ENCODE measurements around the gene UBA7. TPM values are rescaled to one million over a fixed set of nuclear protein-coding genes. Genes with fewer than 3 reads are reported as not detected.

Gene UBA7
- total and polyA plus RNA-seq, 2 of the 13 experiments (the other 11 are each of a cell fraction or from before 2014, with no cell fraction given), result 9.5 to 16.5 TPM

- TF ChIP-seq HNF1A (IDR thresholded peaks at IDR 0.05; ENCODE audit: low read depth) (no peak), HNF1A (CRISPR knock-in tag; IDR thresholded peaks at IDR 0.05; ENCODE audit: borderline replicate concordance) (0 out of 2 replicates have a peak, but pooled peaks have one; percentile 27), ARID3A (IDR thresholded peaks at IDR 0.05; ENCODE audit: low read depth, low read length) (no peak), HMGXB3 (CRISPR knock-in tag; IDR thresholded peaks at IDR 0.05; ENCODE audit: borderline replicate concordance) (peak; percentile 98), KLF16 (CRISPR knock-in tag; IDR thresholded peaks at IDR 0.05) (peak in 1 of 2 experiments; percentile 41; a peak in 3 of 4 replicates), ZNF235 (CRISPR knock-in tag; IDR thresholded peaks at IDR 0.05; ENCODE audit: borderline replicate concordance) (no peak), RBFOX2 (IDR thresholded peaks at IDR 0.05; ENCODE audit: low read depth, low read length) (peak; percentile 88), KAT8 (CRISPR knock-in tag; IDR thresholded peaks at IDR 0.05) (peak; percentile 76), KMT2A (CRISPR knock-in tag; IDR thresholded peaks at IDR 0.05) (peak; percentile 84), SMARCE1 (IDR thresholded peaks at IDR 0.05; ENCODE audit: borderline replicate concordance) (no peak), ELF4 (CRISPR knock-in tag; IDR thresholded peaks at IDR 0.05; ENCODE audit: borderline replicate concordance) (no peak), DMAP1 (CRISPR knock-in tag; IDR thresholded peaks at IDR 0.05) (peak; percentile 61), RORA (CRISPR knock-in tag; IDR thresholded peaks at IDR 0.05) (no peak), NFE2L2 (IDR thresholded peaks at IDR 0.05; ENCODE audit: low read length) (no peak), SNRNP70 (IDR thresholded peaks at IDR 0.05; ENCODE audit: low read depth, low read length) (no peak)
- TF ChIP-seq, protein P1, sequence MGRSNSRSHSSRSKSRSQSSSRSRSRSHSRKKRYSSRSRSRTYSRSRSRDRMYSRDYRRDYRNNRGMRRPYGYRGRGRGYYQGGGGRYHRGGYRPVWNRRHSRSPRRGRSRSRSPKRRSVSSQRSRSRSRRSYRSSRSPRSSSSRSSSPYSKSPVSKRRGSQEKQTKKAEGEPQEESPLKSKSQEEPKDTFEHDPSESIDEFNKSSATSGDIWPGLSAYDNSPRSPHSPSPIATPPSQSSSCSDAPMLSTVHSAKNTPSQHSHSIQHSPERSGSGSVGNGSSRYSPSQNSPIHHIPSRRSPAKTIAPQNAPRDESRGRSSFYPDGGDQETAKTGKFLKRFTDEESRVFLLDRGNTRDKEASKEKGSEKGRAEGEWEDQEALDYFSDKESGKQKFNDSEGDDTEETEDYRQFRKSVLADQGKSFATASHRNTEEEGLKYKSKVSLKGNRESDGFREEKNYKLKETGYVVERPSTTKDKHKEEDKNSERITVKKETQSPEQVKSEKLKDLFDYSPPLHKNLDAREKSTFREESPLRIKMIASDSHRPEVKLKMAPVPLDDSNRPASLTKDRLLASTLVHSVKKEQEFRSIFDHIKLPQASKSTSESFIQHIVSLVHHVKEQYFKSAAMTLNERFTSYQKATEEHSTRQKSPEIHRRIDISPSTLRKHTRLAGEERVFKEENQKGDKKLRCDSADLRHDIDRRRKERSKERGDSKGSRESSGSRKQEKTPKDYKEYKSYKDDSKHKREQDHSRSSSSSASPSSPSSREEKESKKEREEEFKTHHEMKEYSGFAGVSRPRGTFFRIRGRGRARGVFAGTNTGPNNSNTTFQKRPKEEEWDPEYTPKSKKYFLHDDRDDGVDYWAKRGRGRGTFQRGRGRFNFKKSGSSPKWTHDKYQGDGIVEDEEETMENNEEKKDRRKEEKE (IDR thresholded peaks at IDR 0.05), result no peak
These were observed 27.2 kb downstream of the UBA7 start, which contains the start of gene IP6K1 (continued) for GRCh38 chr3:49786357-49787181.

Data from HepG2 (cell line).